ENCODE results near the gene ZNF608.

Gene ZNF608

GRCh38 chr5:124783285-124783684 is 36.8 kb upstream of the ZNF608 start:
- TF ChIP-seq, protein P1, sequence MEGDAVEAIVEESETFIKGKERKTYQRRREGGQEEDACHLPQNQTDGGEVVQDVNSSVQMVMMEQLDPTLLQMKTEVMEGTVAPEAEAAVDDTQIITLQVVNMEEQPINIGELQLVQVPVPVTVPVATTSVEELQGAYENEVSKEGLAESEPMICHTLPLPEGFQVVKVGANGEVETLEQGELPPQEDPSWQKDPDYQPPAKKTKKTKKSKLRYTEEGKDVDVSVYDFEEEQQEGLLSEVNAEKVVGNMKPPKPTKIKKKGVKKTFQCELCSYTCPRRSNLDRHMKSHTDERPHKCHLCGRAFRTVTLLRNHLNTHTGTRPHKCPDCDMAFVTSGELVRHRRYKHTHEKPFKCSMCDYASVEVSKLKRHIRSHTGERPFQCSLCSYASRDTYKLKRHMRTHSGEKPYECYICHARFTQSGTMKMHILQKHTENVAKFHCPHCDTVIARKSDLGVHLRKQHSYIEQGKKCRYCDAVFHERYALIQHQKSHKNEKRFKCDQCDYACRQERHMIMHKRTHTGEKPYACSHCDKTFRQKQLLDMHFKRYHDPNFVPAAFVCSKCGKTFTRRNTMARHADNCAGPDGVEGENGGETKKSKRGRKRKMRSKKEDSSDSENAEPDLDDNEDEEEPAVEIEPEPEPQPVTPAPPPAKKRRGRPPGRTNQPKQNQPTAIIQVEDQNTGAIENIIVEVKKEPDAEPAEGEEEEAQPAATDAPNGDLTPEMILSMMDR (IDR thresholded peaks at IDR 0.05; ENCODE audit: low read depth, low read length): no peak
- in situ Hi-C loops (cut with HindIII; ENCODE audit: low sequenced_read_pairs): no loop called here
- no peak for DNase-seq (ENCODE audit: low read depth, low spot score)
- H3K4me3 ChIP-seq (ENCODE audit: low read depth, low read length): no peak overlapping the region

DNA sequence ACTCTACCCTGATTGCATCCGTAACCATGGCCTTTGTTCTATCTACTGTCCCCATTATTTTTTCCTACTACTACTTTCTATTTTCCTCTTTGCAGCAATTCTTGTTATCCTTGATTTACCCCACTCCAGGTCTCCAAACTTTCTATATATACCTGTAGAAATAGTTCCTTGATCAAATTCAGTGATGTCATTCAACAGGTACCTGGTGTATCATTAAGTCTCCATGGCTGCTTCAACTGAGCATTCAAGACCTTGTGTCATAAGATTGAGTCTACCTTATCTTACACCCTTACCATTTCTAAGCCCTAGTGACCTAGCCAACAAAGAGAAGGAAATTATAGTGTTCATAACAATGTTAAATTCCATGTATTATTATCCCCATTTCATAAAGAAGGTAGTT is 35.8 kb upstream of the ZNF608 start:
- TF ChIP-seq, protein P1 (IDR thresholded peaks at IDR 0.05; ENCODE audit: low read depth, low read length): no peak
- in situ Hi-C loops (cut with HindIII; ENCODE audit: low sequenced_read_pairs): no loop called here
- no peak for DNase-seq (ENCODE audit: low read depth, low spot score)
- H3K4me3 ChIP-seq (ENCODE audit: low read depth, low read length): no peak overlapping the region

GRCh38 chr5:124780011-124780410 is 33.6 kb upstream of the ZNF608 start:
- TF ChIP-seq, protein P1 (IDR thresholded peaks at IDR 0.05; ENCODE audit: low read depth, low read length): no peak
- DNase-seq (ENCODE audit: low read depth, low spot score): no peak
- H3K4me3 ChIP-seq (ENCODE audit: low read depth, low read length): no peak overlapping the region
- in situ Hi-C loops (cut with HindIII; ENCODE audit: low sequenced_read_pairs): no loop called here

DNA sequence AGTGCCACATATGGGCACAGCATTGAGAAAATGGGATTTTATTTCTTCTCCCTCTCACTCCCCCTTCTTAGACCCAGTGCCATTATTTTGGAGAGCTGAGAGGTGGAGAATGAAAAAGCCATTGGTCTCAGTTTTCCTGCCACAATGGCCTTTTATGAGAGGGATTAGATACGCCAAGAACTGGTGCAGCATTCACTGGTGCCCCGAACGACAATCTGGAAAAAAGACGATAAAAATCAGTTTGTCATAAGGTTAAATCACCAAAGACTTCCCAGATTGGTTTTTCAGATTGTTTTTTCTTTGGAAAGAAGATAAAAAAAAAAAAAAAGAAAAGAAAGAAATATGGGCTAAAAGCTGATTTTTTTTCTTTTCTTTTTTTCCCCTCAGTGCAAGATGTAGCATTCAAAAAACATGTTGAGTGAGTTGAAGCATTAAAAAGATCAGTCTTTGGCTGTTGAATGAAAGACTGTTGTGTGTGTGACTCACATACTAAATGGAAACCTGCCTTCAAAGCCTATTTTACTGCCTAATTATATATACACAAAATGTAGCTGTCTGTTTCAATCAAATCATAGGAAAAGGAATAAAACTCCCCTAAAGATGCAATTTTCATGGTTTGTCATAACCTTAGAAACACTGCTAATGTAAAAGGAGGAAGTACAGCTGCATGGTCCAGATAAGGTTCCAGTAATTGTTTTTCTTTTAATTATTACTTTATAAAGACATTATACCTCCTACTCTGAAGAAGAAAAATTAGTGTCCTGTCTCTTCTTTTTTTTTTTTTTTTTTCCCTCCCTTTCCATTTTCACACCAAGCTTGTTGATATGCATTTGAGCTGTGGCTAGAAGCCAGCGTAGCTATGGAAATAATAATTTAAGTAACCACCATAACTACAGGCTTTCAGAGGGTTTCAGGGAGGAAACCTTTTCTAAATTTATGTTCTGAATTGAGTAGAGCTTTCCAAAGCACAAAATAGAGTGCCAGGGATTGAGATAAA is 27.2 kb upstream of the ZNF608 start:
- H3K4me3 ChIP-seq (ENCODE audit: low read depth, low read length): no peak overlapping the region
- TF ChIP-seq, protein P1 (IDR thresholded peaks at IDR 0.05; ENCODE audit: low read depth, low read length): no peak
- no peak for DNase-seq (ENCODE audit: low read depth, low spot score)
- in situ Hi-C loops (cut with HindIII; ENCODE audit: low sequenced_read_pairs): no loop called here

- no peak overlapping the region for H3K4me3 ChIP-seq (ENCODE audit: low read depth, low read length)
- TF ChIP-seq, protein P1 (IDR thresholded peaks at IDR 0.05; ENCODE audit: low read depth, low read length): no peak
- no peak for DNase-seq (ENCODE audit: low read depth, low spot score)
- in situ Hi-C loops (cut with HindIII; ENCODE audit: low sequenced_read_pairs): no loop called here
These were observed 26.2 kb upstream of the ZNF608 start for GRCh38 chr5:124772457-124773200.

- H3K4me3 ChIP-seq (ENCODE audit: low read depth, low read length): no peak overlapping the region
- in situ Hi-C loops (cut with HindIII; ENCODE audit: low sequenced_read_pairs): no loop called here
- TF ChIP-seq, protein P1 (IDR thresholded peaks at IDR 0.05; ENCODE audit: low read depth, low read length): no peak
- DNase-seq (ENCODE audit: low read depth, low spot score): no peak
These were observed 25.3 kb upstream of the ZNF608 start for GRCh38 chr5:124771761-124772160.
